B cell (primary cell): ENCODE measurements around the gene SYNPO.

Experiments
- EZH2 ChIP-seq: IDR thresholded peaks from 2 replicates; pipeline ENCODE4 v1.6.1; 2012; ENCODE audit warnings: borderline replicate concordance, low read depth, mild to moderate bottlenecking, moderate library complexity, low read length; ENCODE audit not compliant: insufficient read depth, poor library complexity, severe bottlenecking
- TF ChIP-seq, protein P1 (sequence below): fragments of 200-600 bp; IDR thresholded peaks from one replicate; pipeline ENCODE4 v1.8.0; 2022; ENCODE audit warnings: antibody characterized with exemption, mild to moderate bottlenecking

DNA sequence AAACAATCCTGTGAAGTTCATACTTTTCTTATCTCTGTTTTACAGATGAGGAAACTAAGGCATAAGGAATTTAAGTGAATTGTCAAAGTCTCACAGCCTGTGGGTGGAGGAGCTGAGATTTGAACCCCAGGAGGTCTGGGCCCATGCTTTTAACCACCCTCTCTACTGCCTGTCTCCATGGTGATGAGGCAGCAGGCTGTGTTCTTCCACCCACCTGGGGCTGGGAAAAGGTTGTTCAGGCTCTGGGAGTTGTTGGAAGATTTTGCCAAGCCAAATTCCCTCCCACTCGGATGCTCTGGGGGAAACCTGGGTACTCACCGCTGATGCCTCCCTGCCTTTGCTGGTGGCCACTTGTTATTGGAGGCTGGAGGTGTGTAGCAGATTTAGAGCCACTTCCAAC, 18.3 kb upstream of the SYNPO start:
- TF ChIP-seq, protein P1, sequence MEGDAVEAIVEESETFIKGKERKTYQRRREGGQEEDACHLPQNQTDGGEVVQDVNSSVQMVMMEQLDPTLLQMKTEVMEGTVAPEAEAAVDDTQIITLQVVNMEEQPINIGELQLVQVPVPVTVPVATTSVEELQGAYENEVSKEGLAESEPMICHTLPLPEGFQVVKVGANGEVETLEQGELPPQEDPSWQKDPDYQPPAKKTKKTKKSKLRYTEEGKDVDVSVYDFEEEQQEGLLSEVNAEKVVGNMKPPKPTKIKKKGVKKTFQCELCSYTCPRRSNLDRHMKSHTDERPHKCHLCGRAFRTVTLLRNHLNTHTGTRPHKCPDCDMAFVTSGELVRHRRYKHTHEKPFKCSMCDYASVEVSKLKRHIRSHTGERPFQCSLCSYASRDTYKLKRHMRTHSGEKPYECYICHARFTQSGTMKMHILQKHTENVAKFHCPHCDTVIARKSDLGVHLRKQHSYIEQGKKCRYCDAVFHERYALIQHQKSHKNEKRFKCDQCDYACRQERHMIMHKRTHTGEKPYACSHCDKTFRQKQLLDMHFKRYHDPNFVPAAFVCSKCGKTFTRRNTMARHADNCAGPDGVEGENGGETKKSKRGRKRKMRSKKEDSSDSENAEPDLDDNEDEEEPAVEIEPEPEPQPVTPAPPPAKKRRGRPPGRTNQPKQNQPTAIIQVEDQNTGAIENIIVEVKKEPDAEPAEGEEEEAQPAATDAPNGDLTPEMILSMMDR: no peak
- no peak for TF ChIP-seq EZH2
